AG20443 (cell line): ENCODE results near the gene PLCB3.
"Not testable (repeated sequence)": the region's sequence is repeated elsewhere in the genome, so short reads cannot be mapped to it uniquely, and the experiment has no call there.

Experiments used
- DNase-seq: peaks from one replicate; pipeline ENCODE4 v3.0.0; 2012; ENCODE audit warnings: low spot score, mixed read lengths

Gene PLCB3

DNA sequence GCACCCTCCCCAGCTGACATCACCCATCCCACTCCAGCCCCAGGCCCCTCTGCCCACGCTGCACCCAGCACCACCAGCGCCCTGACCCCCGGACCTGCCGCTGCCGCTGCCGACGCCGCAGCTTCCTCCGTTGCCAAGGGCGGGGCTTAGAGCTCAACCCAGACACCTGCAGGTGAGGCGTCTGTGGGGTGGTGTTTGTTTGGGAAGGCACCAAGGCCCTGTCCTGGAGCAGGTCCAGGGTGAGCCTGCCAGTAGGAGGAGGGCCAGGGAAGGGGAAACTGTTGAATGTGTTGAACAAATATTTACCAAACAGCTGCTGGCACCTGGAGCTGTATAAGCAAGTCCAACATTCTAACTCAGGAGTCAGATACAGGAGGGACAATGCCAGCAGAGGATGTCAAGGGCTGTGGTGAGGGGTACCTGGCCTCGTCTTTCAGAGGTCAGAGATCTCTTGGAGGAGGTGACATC, 13.8 kb upstream of the PLCB3 start:
- DNase-seq, result no peak

DNA sequence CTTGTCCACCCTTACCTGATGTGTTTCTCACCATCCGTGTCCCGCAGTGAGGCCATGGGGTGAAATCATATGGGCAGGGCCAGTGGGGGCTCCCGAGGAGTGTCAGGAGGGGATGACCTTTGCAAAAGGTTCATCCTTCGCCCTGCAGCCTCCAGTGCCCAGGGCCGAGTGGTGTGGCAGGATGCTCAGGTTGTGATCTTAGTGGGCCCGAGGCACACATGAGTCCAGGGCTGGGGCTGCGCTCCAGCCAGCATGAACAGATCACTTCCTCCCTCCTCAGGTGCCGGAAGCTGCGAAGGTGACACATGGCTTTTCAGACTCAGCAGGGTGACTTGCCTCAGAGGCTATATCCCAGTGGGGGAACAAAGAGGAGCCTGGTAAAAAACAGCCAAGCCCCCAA, 13.3 kb upstream of the PLCB3 start:
- no peak for DNase-seq

DNA sequence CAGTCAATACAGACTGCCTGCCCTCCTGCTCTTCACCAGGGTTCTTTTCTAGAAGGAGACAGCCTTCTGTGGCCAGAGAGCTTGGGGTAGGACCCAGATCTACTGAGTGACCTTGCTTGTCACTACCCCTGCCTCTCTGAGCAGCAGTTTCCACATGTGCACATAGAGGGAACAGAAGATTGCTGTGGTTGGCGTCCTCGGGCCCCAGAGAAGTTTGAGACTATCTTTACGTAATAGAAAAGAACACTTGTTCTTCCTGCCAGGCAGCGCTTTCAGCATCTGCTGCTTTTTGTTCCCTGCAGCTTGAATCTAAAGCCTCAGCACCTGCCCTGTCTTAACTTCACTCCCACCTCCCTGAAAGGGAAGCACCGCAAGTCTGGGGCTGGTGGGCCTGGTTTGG, 12.3 kb upstream of the PLCB3 start:
- no peak for DNase-seq

DNA sequence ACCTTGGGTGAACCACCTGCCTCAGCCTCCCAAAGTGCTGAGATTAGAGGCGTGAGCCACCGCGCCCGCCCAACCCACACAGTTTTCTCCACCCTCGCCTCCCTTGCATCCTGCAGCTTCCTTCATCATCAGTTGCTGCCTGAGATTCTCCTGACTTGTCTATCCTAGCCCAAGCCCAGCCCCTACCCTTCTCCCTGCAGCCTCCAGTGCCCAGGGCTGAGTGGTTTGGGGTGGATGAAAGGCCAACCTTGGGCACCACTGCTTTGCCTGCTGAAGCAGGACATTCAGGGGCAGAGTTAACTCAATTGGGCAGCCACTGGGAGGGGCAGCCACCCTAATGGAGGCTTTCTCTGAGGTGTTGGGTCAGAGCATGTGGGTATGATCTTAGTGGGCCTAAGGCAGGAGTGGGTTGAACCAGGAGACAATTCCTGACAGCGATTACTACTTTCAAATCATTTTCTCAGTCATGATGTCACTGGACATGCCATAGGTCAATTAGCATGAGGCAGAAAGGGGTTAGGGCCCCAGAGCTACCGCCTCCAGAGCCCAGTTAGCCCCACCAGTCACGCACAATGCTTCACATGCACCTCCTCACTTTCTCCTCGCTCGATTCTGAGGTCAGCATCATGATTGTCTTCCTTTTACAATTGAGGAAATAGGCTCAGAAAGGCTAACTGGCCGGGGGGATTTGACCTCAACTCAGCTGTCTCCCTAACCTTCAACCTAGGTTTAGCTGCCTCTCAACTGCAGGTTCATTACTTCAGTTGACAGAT, 11.5 kb upstream of the PLCB3 start:
- DNase-seq, result no peak

DNA sequence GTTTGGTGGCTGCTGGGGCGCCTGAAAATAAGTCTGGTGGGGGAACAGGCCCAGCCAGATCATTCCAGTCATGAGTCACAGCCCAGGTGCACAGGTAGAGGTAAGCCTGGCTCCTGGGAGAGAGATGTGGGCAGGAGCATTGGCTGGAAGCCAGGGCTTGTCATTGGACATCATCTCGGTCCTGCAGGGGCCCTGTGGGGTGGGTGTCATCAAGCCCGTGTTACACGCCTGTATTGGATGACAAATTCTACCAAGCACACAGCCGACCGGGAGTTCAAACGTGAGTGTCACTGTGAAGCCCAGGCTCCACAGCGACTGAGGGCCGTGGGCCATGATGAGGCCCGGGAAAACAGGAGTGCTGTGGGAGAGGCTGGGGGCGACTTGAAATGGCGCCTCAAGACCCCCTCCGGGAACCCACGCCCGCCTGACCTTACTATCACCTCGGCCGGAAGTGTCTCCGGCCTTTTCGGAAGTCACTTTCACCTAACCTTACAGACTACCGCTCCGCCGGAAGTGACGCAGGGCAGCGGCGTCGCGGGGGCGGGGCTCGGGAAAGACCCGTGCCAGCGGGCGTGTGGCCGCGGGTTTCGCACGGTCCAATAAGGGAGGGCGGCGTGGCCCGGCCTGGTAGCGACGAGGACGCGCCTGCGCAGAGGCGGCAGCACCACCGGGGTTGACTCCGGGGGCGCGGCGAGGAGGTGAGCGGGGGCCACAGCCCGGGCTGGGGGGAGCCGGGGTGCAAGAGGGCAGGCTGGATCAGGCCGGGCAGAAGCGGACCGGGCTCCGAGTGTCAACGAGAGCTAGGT, 10.7 kb upstream of the PLCB3 start, which contains the start of gene FKBP2:
FKBP2 (plus strand) TSS at position 661 of the 806 bp plus-strand sequence. CDS start 1,293 bp downstream, outside the sequence.
- peak; percentile 99 for DNase-seq

DNA sequence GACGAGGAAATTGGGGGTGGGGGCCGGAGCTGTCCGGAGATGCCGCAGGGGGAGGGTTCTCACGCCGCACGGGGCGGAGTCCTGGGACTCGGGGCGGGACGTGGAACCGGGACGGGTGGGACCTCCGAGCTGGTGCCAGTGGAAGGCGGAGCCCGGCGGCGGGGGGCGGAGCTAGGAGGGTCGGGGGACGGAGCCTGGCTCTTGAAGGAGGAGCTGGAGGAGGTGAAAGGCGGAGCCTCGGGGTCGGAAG, 10.2 kb upstream of the PLCB3 start:
- peak; percentile 96 for DNase-seq

DNA sequence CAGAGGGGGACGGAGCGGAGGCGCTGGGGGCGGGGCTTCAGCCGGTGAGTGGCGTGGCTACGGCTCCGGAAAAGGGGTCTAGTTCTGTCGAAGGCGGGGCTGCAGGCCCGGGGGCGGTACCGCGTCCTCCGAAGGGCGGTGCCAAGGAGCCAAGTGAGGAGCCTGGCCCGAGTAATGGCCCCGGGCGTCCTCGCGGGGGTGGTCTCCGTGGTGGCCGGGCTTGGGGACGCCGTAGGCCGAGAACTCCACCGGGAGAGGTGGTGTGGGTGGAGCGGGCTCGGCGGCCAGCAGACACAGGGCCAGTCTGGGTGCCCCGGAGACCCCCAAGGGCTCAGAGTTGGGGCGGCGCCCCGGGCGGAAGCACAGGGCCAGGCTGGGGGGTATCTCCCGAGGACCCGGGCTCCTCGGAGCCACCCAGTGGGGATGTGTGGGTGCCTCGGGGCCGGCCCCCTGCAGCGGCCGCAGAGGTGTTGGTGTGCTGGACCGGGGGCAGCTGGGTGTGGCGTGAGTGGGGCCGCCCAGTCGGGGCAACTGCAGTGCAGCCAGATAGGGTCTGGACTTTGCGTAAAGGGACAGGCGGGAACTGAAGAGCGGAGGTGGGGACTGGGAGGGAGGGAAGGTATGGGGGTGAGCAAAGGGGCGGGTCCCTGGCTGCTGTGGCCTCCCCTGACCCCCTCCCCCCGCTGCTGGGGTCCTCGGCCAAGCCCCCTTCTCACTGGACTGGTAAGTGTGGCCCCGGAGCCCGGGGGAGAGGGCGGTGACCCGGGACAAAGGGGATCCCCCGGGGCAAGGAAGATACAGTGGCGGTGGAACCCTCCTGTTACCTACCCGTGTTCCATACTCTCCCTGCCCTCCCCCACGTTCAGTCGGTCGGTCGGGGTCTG, 9.6 kb upstream of the PLCB3 start:
- DNase-seq, result no peak

DNA sequence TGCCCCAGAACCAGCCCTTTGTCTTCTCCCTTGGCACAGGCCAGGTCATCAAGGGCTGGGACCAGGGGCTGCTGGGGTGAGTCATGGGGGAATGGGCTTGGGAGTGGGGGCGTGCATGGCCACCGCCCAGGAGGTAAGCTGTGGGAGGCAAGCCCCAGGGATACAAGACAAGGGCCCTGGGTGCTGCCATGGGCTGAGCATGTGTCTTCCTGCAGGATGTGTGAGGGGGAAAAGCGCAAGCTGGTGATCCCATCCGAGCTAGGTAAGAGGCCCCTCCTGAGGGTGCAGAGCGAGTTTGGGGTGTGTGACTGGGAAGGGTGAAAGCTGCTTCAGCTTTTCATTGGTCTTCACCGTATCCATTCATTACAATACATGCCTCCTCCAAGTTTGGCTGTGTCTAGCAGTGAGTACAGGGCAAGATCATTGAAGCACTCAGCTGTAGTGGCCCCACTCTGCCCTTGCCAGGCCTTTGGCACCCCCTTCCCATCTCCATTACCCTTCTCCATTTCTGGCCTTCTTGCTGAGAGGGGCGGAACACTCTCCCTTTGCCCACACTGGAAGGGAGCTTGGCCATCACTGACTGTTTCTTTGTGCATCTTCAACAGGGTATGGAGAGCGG, 8.0 kb upstream of the PLCB3 start:
- DNase-seq, result no peak

DNA sequence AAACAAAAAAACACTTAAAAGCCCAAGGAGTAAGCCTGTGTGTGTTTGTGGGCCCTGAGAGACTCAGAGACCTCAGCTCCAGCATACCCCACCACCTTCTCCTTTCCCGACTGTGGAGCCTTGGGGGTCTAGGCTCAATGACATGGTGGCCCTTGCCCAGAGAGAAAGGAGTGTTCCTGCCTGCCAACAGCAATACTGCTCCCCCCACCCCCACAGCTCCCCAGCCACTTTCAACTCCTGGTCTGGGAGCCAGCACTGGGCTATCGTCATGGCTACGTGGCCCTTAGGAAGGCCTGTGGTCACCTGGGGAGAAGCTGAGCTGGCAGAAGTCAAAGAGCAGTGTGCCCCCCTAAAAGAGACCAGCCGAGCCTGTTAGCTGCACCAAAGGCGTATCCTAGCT, 7.2 kb upstream of the PLCB3 start:
- DNase-seq, result no peak

DNA sequence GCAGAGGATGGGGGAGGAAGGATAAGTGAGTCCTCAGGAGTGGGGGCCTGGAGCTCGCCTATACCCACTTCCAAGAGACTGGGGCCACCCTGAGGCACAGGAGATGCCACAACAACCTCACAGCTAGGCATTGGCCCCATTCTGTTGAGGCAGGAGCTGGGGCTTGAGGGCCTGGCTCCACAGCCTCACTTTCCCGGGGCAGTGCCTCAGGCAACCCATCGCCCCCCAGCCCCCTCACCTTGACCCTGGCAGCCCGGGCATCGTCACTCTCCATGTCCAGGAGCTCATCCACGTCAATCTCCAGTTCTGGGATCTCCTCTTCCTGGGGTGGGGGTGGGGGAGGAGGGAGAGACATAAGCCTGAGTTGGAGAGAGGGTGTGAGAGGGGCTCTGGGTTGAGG, 6.4 kb upstream of the PLCB3 start:
- no peak for DNase-seq

DNA sequence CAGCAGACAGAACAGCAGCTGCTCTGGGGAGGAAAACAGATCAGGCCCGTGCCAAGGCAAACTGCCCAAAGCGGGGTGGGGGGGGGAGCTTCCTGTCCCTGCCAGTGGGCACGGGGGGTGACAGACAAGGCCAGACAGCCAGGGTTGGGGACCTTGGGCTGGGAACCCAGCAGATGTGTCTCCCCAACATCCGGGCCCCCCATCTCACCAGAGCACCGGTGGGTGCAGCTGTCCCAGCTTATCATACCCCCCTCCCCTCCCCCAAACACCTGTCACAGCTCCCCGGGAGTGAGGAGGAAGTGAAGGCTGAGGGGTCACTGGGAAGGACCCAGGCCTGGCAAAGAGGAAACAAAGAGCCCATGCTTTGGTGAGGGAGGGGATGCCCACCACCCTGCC, 5.9 kb upstream of the PLCB3 start:
- no peak for DNase-seq

DNA sequence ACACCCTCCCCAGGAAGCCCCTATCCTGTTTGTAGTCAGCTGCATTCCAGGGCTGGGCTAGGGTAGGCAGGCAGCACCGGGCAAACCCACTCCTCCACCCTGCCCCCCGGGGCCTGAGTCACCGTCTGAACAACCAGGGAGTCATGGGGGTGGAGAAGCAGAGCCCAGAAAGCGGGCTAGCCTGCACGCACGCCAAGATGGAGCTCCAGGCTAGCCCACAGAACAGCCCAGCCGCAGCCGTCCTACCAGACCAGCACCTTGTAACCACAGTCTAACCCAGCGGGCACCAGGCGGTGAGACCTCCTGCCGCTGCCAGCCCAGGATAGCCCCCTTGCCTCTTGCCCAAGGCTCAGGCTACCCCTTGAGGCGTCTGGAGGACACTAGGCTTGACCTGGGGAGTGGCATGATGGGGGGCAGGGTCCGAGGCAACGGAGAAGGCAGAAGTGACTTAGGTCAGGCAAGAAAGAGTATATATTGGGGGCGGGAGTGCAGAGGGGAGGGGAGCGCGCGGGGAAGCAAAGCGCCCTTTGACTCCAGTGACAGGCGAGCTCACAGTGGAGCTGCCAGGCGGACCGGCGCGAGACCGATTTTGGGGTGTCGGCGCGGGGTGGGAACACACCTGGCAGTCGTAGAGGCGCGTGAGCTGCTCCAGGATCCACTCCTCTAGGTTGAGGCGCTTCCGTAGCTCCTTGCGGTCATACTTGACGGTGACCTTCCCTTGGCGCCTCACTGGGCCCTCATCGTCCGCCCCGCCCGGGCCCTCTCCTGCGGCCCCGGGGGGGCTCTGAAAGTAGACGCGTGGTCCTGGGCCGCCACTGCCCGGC, 5.3 kb upstream of the PLCB3 start:
- peak; percentile 83 for DNase-seq

DNA sequence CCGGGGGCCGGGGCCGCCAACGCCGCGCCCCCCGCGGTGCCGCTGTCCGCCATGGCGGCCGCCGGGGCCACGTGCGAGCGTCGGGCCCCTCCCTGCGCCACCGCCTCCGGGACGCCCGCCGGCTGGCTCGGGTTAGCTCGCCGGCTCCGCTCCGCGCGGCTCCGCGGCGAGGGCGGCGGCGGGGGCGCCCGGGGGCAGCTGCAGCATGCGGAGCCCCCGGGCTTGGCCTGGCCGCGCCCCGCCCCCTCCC, 4.8 kb upstream of the PLCB3 start:
- not testable (repeated sequence) for DNase-seq

DNA sequence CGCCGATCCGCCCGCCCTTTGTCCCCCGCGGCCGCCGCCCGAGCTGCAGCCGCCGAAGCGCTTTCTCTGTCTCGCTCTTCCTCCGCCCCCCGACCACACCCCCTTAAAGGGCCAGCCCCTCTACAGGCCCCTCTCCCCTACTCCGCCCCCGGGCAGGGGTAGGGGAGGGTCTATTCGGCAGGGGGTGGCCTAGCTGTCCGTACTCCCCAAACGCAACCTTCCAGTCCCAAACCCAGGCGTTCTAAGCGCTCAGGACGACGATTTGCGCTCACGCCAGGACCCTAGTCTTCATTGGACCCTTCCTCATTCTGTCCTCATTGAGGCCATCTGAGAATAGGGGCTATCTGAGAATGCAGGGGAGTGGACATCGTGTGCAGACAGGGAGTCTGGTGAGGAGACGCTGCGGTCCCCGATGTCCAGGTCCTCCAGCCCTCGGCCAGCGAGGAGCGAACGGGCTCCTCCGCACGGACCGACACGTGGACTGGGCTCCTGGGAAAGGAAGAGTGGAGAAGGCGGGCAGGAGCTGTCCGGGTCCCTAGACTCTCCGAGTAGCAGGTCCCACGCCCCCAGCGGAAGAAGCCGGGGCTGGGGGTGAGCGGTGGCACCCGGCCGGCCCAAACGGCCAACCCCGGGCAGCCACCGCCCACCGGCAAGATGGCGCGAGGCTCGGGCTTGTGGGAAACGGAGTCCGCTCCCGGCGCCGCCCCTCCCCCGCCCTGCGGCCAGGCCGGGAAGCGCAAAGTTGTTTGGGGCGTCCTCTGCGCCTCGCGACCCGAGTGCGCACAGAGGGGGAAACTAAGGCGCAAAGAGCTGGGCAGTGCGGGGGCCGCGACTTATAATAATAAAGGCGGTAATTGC, 4.2 kb upstream of the PLCB3 start, which contains the start of gene PPP1R14B:
PPP1R14B (minus strand) TSS at position 73 of the 858 bp plus-strand sequence. CDS start 270 bp downstream, outside the sequence.
- DNase-seq, result peak; percentile 92

DNA sequence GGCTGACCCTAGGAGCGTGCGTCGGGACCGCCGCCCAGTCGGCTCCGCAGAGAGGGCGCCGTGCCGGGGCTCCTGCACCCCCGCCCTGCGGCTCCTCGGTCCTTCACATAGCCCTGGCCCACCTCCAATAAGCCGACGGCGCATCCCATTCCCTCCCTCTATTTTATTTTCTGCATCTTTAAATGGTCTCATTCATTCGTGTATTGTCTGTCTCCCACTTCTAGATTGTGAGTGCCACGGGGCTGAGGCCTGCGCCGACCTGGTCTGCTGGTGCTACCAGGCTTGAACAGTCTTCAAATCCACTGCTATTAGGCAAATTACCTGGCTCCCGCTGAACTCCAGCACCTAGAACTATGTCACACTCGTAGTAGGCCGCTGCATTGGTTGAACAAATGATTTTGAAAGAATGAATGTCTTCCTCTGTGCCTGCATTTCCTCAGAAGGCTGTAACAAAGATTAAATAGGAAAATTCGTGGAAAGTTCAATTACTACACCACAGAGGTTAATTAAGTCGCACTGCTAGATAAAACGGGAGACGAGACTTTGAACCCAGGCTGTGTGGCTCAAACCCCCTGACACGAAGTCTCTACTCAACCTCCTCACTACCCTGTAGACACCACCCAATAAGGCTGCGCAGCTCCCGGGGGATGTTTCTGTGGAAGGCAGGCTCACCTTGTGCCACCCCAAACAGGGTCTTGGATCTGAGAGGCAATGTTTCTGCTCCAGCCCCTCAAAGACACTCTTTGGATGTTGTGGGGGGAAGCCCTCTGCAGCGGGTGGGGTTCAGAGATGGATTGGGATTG, 3.4 kb upstream of the PLCB3 start:
- no peak for DNase-seq

DNA sequence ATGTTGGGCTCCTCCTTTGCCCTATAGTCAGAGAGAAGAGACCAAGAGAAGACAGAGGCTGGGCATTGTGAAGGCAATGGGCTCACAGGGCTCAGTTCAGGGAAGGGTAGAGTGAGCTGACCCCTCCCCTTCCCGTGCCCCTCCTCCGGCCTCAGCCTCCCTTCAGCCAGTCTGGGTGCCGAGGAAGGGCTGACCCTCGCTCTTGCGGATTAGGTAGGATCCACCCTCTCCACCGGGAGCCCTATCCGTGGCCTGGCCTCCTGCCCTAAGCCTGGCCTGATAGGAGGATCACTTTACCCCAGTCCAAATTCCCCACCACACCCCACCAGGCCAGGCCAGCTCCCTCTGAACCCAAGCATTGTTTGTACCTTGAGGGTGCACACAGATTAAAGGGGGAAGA, 2.8 kb upstream of the PLCB3 start:
- DNase-seq, result no peak

DNA sequence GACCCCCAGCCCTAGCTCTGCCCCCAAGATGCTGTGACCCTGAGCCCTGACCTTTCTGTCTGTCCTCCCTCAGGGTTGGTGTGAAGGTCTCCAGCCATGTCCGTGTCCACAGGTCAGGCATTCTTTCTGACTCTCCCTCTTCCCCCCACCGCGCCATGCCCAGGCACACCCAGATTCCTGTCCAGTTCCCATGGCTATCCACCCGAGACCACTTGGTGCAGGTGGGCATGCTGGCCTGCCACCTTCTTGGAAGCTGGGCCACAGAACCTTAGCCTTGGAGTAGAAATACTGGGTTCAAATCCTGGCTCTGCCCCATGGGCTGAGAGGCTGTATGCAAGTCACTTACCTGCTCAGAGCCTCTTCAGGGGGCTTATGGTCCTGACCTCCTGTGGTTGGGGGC, 2.3 kb upstream of the PLCB3 start:
- no peak for DNase-seq

DNA sequence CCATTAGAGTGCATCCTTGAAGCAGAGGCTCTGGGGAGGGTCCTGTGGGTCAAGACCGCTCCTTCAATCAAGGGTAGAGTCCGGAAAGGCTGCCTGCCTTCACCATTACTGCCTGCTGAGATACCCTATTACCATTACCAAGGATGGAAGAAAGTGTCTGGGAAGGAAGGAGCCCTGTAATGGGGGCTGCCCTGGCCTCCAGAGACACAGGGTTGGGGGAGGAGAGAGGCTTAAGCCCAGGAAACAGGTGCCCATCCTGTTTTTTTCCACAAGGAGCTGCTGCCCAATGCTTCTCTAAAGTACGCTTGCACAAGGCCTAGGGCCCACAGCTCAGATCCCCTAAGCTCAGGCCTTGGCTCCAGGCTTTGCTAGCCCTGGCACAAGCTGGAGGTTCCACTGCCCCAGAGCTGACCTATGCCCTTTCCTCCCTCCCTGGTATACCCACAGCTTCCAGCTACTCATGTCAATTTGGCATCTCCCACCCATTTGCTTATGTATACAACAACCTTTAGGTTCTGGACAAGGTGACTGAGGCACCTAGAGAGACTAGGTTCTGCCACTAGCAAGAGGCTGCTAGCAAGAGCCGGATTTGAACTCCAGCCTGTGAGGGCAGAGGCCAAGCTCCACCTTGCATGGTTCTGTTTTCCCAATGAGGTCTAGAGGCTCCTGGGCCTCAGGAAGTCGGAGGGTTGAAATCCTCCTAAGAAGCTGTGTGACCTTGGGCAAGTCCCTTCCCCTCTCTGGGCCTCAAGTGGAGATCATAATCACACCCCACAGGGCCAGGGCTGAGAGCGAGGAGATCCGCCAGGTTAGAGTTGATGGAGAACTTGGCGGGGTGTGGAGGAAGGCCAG, 1.5 kb upstream of the PLCB3 start:
- DNase-seq, result no peak
